HG02571 (cell line): ENCODE measurements around the gene XRCC2.
"Not testable (repeated sequence)": the region's sequence is repeated elsewhere in the genome, so short reads cannot be mapped to it uniquely, and the experiment has no call there.

ENCODE experiments used
- ATAC-seq: cut with Tn5 transposase; IDR thresholded peaks from one replicate; pipeline ENCODE4 v1.9.1; 2021; ENCODE audit warnings: mild to moderate bottlenecking, moderate library complexity; ENCODE audit not compliant: unreplicated experiment

The XRCC2 gene

DNA sequence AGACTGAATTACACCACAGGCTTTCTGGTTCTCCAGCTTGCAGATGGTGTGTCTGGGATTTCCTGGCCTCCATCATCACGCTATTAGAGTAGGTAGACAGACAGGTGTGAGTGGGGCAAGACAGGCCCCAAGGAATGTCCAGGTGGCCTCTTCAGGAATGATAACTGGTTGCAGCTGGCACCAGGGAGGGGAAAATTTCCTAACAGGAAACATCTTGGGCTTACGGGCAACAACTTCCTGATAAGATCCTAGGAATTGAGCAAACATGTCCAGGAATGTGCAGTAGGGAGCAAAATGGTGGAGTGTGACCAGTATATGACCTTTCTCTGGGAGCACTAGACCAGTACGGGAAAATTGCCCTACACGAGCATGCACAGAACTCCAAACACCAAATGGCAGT is 11.3 kb downstream of the XRCC2 start:
- ATAC-seq, result no peak

DNA sequence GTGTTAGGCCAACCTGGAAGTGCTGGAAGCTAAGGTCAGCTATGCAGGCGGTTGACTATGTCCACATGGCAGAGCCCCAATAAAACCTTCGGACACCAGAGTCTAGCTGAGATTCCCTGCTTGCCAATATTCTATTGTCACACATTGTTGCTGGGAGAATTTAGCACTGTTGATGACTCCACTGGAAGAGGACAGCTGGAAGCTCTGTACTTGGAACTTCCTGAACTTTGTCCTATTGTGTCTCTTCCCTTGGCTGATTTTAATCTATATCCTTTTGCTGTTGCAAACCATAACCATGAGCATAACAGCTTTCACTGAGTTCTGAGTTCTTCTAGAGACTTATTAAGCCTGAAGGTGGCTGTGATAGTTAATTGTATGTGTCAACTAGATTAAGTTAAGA is 12.0 kb downstream of the XRCC2 start:
- no peak for ATAC-seq

DNA sequence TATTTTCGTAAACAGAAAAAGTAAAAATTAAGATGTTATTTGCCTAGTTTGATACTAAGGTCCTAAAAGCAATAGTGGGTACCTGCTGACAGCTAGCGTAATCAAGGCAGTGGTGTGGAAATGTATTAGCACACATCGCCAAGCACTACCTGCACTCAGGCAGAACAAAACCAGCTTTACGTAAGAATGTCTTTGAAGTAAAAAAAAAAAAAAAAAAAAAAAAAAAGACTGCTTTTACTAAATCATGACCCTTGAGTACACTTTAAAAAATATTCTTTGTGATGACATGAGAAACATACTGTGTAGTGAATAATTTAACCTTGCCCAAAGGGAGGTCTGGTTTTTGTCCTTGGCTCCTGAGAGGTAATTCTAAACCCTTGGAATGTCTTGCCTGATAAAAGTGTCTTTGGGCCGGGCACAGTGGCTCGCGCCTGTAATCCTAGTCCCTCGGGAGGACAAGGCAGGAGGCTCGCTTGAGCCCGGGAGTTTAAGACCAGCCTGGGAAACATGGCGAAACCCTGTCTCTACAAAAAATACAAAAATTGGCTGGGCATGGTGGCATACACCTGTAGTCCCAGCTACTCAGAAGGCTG is 12.7 kb downstream of the XRCC2 start:
- no peak for ATAC-seq

DNA sequence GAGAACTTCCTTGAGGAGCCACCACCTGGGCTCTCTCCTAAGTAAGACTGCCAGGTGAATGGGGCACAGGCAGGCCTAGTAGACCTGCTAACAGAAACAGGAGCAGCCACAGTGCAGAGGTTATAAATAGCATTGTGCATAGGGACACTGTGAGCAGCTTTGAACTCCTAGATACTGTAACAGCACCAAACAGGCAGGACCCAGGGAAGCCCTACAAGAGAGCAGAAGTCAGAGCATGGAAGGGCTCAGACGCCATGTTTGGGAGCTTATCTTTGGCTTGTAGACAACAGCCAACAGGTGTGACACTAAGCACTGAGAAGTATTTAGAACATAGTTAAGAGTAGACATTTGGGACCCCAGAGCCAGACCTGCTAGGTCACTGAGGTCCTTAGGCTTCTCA is 14.5 kb downstream of the XRCC2 start:
- no peak for ATAC-seq

DNA sequence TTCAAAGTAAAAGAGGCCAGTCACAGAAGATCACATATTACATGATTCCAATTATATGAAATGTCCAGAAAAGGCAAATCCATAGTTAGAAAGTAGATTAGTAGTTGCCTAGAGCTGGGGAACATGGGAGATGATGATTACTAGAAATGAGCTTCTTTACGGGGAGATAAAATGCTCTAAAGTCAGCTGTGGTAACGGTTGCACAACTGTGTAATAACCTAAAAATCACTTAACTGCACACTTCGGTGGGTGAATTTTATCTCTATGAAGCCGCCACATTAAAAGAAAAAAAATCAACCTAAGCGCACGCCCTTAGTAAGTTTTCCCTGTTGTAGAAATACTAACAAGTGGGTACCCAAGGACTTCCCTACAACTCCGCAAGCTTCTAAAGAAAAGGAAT is 15.9 kb downstream of the XRCC2 start:
- ATAC-seq, result no peak

DNA sequence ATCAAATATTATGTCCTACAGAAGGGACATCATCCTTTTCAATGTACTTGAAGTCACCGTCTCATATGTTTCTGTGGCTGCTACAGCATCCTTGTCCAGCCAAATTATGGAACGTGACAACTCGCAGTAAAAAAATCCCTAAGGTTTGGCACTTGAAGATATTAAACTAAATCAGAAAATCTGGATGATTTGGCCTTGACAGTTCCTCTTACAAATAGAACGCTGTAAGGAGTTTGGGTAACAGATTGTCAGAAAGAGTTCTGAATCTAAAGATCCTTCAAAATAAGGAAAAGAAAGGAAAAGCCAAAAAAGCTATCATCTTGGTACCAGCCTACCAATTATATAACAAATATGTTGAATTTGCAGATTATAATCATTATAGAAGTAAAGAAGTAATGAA is 21.0 kb downstream of the XRCC2 start:
- ATAC-seq, result no peak

DNA sequence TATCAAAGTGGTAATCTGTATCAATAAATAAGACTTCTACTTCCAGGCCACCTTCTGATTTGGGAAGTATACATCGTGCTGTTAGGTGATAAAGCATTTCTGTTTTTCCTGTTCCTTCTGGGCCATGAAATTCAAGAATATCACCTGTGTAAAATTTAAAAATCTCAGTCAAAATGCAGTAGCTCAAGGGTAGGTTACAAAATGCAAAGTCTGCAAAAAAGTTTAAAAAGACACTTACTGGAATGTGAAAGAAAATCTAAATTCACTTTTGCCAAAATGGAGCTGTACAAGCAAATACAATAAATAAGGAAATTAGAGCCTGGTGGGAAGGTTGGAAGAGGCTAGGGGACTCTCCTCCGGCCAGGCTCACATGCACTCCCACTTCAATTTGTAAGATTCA is 26.7 kb downstream of the XRCC2 start:
- ATAC-seq, result no peak

DNA sequence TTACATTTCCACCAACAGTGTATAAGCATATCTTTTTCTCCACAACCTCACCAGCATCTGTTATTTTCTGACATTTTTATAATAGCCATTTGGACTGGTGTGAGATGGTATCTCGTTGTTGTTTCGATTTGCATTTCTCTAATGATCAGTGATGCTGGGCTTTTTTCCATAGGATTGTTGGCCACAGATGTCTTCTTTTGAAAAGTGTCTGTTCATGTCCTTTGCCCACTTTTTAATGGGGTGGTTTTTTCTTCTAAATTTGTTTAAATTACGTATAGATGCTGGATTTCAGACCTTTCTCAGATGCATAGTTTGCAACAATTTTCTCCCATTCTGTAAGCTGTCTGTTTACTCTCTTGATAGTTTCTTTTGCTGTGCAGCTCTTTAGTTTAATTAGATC is 28.9 kb downstream of the XRCC2 start:
- no peak for ATAC-seq

DNA sequence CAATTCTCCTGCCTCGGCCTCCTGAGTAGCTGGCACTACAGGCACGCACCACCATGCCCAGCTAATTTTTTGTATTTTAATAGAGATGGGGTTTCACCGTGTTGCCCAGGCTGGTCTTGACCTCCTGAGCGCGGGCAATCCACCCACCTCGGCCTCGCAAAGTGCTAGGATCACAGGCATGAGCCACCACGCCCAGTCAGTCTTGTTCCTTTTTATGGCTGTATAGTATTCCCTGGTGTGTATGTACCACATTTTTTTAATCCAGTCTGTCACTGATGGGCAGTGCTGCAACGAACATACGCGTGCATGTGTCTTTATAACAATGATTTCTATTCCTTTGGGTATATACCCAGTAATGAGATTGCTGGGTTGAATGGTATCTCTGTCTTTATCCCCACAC is 29.4 kb downstream of the XRCC2 start:
- not testable (repeated sequence) for ATAC-seq

DNA sequence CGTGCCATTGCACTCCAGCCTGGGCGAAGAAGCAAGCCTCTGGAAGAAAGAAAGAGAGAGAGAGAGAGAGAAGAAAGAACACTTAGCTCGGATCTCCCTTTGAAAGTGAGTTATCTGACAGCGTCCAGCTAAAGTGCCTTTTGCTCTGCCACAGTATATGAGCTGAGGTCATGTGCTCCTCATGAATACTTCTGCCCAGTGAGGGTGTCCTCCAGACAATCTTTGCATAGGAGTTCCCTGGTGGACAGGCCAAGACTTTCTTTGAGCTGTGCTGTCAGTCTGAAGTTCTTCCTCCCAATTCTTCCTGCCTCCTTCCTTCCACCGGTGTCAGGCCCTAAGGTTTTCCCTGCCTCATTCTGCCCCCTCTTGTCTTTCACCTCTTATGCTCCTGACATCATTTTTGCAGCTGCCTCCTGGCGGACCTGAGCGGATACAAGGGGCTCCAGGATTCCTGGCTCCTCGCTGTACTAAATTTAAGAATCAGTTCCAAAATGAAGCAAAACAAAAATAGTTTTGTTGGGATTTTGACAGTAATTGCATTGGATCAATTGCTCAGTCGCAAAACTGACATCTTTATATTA is 31.9 kb downstream of the XRCC2 start:
- ATAC-seq, result no peak

DNA sequence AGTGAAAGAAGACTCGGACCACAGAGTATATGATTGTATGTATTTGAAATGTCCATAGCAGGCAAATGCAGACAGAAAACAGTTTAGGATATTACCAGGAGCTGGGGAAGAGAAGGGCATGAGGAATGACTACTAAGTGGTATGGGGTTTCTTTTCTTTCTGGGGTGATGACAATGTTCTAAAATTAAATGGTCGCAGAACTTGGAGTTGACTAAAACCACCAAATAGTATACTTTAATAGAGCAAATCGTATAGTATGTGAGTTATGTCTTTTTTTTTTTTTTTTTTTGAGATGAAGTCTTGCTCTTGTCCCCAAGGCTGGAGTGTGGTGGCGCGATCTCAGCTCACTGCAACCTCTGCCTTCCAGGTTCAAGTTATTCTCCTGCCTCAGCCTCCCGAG is 34.6 kb downstream of the XRCC2 start:
- no peak for ATAC-seq

DNA sequence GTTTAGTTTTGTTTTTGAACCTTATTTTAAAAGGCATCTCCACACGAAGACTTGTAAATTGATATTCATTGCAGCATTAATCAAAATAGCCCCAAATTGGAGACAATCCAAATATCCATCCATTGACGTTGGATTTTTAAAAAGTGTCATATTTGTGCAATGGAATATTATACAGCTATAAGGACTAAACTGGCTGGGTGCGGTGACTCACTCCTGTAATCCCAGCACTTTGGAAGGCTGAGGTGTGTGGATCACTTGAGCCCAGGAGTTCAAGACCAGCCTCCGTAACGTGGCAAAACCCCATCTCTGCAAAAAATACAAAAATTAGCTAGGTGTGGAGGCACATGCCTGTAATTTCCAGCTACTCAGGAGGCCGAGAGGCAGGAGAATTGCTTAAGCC is 35.1 kb downstream of the XRCC2 start:
- no peak for ATAC-seq

DNA sequence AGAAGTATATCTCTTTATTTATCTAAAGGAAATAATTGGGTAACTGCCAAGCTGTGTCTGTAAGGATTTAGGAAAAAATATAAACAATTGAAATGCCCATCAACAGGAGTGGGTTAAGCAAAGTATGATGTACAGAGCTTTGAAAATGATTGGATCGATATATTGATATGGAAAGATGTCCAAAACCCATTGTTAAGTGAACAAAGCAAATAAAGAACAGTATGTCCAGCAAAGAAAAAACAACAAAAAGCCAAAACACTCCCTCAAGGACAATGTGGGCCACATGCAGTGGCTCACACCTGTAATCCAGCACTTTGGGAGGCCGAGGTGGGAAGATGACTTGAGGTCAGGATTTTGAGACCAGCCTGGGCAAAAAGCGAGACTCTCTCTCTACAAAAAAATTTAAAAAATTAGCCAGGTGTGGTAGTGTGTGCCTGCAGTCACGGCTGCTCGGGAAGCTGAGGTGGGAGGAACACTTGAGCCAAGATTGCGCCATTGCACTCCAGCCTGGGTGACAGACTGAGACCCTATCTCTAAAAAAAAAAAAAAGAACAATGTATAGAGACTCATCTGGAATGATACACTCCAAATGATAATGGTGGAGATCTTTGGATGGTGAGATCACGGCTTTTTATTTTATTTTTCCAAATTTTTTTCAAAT is 37.9 kb downstream of the XRCC2 start:
- ATAC-seq, result no peak

DNA sequence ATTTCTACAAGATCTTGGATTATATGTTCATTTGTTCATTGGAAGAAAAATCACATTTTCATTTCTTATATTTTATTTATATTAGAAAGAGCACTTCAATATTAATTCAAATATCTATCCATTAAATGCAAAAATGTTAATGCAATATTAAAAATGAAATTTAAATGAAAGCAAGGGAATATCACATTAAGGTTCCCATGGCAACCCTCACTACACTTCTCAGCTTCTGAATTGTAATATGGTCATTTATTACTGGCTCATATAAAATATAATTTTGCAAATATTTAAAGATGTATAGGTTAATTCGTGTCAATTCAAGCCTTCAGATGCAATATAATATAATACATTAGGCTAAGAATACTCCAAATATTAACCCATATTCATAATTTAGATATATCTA is 38.8 kb downstream of the XRCC2 start:
- no peak for ATAC-seq

DNA sequence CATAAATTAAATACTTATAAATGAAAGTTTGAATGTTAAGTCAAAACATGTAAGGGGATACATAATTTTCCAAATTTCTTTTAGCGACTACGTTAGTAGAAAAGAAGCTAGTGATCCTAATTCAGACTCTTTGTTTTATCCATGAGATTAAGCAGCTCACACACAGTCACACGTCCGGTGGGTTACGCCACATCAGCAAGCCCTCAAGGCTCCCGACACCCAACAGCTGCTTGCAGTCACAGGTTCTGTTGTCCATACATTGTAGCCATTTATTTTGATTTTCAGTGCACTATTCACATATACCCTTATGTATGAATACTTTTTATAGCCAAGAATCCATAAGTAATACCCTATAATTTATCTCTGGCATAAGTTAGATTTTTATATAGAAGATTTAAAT is 39.5 kb downstream of the XRCC2 start:
- no peak for ATAC-seq

DNA sequence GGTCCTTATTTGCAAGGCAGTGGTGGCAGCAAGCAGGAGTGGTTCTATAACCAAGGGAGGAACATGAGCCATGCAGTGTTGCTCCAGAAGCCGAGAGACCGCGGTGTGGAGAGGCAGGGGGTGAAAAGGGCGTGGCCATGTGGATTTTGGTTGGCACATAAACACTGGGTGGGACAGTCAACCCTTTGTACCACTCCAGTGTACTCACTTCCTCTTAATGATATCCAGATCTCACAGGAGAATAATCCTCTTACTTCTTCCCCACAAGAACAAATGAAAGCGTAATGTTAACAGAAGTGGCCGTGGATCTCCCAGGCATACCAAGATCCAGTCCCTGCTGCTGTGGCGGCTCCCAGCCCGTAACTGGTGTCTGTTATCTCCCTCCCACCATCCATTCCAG is 42.4 kb downstream of the XRCC2 start:
- ATAC-seq, result no peak

DNA sequence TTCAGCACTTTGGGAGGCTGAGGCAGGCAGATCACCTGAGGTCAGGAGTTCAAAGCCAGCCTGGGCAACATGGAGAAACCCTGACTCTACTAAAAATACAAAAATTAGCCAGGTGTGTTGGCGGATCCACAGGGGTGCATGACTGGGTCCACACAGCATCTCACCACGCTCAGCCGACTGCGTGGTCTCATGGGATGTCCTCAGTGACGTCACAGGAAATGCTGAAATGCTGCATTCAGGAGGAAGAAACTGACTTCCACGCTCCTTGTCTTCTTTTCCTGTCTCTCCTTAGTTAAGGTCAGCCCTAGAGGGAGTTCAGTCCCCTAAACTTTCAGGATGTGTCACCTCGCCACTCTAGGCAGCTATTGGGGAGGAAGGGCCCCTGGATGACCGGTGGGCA is 42.9 kb downstream of the XRCC2 start:
- ATAC-seq, result no peak

DNA sequence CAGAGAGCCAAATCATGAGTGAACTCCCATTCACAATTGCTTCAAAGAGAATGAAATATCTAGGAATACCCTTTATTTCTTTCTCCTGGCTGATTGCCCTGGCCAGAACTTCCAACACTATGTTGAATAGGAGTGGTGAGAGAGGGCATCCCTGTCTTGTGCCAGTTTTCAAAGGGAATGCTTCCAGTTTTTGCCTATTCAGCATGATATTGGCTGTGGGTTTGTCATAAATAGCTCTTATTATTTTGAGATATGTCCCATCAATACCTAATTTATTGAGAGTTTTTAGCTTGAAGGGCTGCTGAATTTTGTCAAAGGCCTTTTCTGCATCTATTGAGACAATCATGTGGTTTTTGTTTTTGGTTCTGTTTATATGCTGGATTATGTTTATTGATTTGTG is 47.2 kb downstream of the XRCC2 start:
- not testable (repeated sequence) for ATAC-seq

DNA sequence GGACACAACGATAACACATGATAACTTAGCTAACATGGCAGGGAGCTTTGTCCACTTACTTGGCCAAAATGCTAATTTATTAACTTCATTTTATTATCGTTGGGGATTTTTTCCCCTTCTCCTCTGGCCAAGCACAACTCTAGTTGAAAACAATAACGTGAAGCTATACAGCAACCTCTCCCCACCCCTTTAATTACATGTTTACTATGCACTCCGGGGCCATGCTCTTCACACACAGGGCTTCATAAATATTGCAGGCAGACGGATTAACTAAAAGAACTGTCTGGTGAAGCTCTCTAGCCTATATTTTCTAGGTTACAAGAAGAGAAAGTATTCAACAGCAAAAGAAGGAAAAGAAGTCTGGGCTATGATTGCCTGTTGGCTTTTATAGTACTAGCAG is 51.7 kb downstream of the XRCC2 start:
- no peak for ATAC-seq

DNA sequence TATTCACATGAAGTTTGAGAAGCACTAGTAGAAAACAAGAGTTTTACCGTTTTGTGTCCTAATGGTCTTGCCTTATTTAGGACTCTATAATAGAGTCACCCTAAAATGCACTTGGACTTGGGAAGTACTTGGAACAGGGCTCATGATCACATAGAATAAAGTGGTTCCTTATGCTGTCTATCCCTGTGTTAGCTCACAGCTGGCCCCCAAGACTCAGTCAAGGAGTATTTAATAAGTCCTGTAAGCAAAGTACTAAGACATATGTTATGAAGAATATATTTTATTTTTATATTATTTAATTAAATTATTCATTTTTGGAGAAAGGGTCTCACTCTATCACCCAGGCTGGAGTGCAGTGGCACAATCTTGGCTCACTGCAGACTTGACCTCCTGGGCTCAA is 54.5 kb downstream of the XRCC2 start:
- ATAC-seq, result no peak

DNA sequence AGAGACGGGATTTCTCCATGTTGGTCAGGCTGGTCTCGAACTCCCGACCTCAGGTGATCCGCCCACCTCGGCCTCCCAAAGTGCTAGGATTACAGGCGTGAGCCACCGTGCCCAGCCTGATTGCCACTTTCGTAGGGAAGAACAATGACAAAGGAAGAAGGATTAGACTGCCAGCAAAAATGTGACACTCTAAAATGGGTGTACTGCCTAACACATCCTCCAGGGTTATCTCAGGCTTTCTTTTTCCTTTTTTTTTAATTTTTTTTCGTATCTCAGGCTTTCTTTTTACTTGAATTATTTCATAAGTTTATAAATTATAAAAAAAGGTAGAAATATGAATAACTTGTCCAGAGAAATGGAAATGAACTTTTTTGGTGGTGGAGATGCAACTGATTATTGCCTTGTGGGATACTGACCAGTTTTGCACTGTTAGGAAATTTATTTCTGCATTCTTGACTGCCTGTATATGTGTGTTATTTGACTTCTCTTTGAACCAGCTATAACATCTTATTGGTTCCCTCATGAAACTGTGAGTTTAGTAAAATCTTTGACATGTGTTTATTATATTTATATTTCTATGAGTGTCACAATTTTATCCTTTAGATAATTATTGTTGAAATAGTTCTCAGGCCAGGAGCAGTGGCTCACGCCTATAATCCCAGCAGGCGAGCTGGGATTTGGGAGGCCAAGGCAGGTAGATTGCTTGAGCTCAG is 56.8 kb downstream of the XRCC2 start:
- no peak for ATAC-seq

DNA sequence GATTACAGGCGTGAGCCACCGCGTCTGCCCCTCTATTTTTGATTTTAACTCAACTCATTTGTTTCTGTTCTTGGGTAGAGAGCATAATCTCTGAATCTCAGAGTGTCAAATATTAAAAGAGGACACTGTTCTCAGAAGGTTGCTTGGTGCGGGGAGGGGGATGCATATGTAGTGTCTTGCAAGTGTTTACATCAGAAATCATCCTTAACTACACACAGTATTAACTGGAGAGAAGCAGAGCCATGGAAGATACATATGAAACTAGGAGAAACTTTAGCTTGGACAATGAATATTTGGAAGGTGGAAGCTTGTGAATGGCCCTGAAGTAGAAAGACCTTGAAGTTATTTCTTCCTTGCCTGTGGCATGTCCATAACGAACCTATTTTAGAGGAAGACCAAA is 57.5 kb downstream of the XRCC2 start:
- ATAC-seq, result no peak
